Nephron progenitor cell (in vitro differentiated cells): Measurements from ENCODE around the gene CEBPZ.
A peak's percentile ranks its signal among the peaks of the same experiment; 100 is the strongest.
"Not testable (repeated sequence)": the region's sequence is repeated elsewhere in the genome, so short reads cannot be mapped to it uniquely, and the experiment has no call there.

Source experiments
- DNase-seq: peaks from one replicate; pipeline ENCODE4 v3.0.0; 2021
- H3K27ac Mint-ChIP-seq: 2 replicates; pipeline ENCODE4 v1.8.0; 2021; ENCODE audit warnings: mild to moderate bottlenecking, moderate library complexity, mixed read lengths
- H3K27me3 Mint-ChIP-seq: 2 replicates; pipeline ENCODE4 v1.8.0; 2021; ENCODE audit warnings: mild to moderate bottlenecking, low read depth, mixed read lengths; ENCODE audit not compliant: poor library complexity
- H3K36me3 Mint-ChIP-seq: 2 replicates; pipeline ENCODE4 v1.8.0; 2021; ENCODE audit warnings: low read depth, mixed read lengths
- H3K4me1 Mint-ChIP-seq: 2 replicates; pipeline ENCODE4 v1.8.0; 2021; ENCODE audit warnings: mixed read lengths
- H3K4me3 Mint-ChIP-seq: 2 replicates; pipeline ENCODE4 v1.8.0; 2021; ENCODE audit warnings: mild to moderate bottlenecking, moderate library complexity, mixed read lengths
- H3K9me3 Mint-ChIP-seq: 2 replicates; pipeline ENCODE4 v1.8.0; 2021; ENCODE audit warnings: mild to moderate bottlenecking, moderate library complexity, mixed read lengths
- TF ChIP-seq, protein P1 (sequence below): fragments of 200-600 bp; sonication (generic); IDR thresholded peaks from 2 replicates; pipeline ENCODE4 v1.5.0; 2021; ENCODE audit warnings: antibody characterized with exemption

Gene CEBPZ

DNA sequence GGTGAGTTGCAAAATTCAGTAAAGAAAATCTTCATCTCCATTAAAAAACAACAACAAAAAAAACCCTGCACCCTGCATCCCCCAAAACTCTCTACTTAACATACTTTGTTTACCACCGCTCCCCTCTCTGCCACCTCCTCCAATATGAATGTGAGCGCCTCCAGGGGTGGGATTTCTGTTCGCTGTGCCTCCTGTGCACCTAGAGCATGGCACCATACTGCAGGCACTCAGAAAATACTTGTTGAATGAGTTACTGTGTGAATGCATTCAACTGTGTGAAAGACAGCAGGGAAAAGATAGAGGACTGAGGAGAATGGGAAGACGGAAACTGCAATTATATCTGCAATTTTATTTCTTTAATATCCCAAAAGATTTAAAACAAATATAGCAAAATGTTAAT, 4.5 kb downstream of the CEBPZ start:
- H3K9me3 Mint-ChIP-seq, result no peaks in the 10 kb centered on the region
- no peak for DNase-seq

DNA sequence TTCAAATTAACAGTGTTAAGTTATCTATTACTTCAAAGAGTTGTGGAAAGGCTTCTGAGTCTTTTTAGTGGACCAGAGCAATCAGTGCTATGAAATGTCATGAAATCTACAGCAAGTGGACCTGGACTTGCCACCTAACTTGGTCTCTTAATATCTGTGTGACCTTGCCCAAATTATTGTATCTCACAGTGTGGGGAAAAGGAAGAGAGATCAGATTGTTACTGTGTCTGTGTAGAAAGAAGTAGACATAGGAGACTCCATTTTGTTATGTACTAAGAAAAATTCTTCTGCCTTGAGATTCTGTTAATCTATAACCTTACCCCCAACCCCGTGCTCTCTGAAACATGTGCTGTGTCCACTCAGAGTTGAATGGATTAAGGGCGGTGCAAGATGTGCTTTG, 6.3 kb downstream of the CEBPZ start:
- Mint-ChIP-seq H3K36me3 (peaks cover 54% of the 10 kb centered on the region), H3K4me1 (peaks cover 26% of the 10 kb centered on the region), H3K4me3 (peak overlapping the region; percentile 4)
- H3K27me3 Mint-ChIP-seq, DNase-seq, H3K9me3 Mint-ChIP-seq, H3K27ac Mint-ChIP-seq: not testable (repeated sequence)

More for the DNA sequence above, 4.5 kb downstream of the CEBPZ start:
- peak overlapping the region; percentile 63 for H3K4me3 Mint-ChIP-seq
- peaks cover 38% of the 10 kb centered on the region for H3K36me3 Mint-ChIP-seq
- TF ChIP-seq, protein P1, sequence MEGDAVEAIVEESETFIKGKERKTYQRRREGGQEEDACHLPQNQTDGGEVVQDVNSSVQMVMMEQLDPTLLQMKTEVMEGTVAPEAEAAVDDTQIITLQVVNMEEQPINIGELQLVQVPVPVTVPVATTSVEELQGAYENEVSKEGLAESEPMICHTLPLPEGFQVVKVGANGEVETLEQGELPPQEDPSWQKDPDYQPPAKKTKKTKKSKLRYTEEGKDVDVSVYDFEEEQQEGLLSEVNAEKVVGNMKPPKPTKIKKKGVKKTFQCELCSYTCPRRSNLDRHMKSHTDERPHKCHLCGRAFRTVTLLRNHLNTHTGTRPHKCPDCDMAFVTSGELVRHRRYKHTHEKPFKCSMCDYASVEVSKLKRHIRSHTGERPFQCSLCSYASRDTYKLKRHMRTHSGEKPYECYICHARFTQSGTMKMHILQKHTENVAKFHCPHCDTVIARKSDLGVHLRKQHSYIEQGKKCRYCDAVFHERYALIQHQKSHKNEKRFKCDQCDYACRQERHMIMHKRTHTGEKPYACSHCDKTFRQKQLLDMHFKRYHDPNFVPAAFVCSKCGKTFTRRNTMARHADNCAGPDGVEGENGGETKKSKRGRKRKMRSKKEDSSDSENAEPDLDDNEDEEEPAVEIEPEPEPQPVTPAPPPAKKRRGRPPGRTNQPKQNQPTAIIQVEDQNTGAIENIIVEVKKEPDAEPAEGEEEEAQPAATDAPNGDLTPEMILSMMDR, result no peak
- H3K27ac Mint-ChIP-seq, result no peak overlapping the region
- peaks cover 26% of the 10 kb centered on the region for H3K4me1 Mint-ChIP-seq
- no peaks in the 10 kb centered on the region for H3K27me3 Mint-ChIP-seq

DNA sequence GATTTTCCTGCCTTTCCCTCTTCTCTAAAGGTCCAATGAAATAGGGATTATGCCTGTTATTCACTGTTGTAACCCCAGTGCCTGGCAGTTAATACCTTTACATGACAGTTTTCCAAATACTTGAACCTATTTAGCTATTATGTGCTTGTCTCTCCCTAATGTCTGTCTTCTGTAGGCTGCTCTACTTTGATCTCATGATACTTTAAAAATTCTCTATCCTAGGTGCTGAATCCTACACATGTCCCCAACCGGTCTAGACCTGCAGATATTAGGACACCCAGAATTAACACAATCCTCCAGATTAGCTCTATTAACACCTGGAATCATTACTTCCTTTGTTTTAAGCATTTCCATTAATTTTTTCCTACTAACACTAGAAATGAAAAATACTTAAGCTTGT, 7.3 kb downstream of the CEBPZ start:
- Mint-ChIP-seq H3K9me3 (no peaks in the 10 kb centered on the region), H3K4me3 (no peak overlapping the region), H3K36me3 (peaks cover 63% of the 10 kb centered on the region), H3K27ac (no peak overlapping the region), H3K27me3 (no peaks in the 10 kb centered on the region), H3K4me1 (peaks cover 26% of the 10 kb centered on the region)
- TF ChIP-seq, protein P1, result no peak
- no peak for DNase-seq

DNA sequence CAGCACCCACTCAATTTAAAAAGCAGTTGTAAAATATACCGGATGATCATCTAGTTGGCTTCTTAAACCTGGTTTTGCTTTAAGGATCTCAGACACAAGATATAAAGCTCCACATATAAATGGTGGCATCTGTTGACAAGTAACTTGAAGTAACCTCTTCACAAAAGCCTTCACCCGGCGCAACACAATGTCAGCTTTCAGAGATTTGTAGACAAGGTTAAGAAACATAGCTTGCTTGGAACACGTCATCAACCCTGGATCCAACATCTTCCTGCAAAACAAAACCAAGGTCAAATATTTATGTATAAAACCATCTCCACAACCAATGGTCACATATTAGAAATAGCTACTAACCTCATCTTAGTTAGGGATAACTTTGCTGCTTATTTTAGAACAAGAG, 8.3 kb downstream of the CEBPZ start:
- H3K9me3 Mint-ChIP-seq, result no peaks in the 10 kb centered on the region
- no peaks in the 10 kb centered on the region for H3K27me3 Mint-ChIP-seq
- H3K36me3 Mint-ChIP-seq, result peaks cover 67% of the 10 kb centered on the region
- H3K4me3 Mint-ChIP-seq, result no peak overlapping the region
- DNase-seq, result no peak
- TF ChIP-seq, protein P1, result no peak
- H3K27ac Mint-ChIP-seq, result no peak overlapping the region
- H3K4me1 Mint-ChIP-seq, result peaks cover 26% of the 10 kb centered on the region

DNA sequence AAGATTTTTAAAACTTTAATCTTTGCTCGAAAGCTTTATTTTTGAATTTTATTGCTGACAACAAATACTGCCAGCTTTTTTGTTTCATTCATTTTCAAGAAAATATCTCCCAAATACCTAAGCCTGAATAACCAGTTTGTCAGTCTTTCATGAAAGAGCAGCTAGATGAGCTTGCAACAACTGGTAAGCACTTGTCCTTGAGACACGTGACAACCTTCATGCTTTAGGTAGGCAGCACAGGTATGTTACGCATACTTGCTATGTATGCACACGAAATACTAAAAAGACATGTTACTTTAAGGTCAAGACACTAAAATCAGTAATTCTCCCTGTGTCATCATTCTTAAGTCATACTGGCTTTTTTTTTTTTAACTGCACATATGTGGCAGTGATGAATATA, 12.3 kb downstream of the CEBPZ start:
- TF ChIP-seq, protein P1, result no peak
- H3K27ac Mint-ChIP-seq, result no peak overlapping the region
- H3K36me3 Mint-ChIP-seq, result peaks cover 71% of the 10 kb centered on the region
- no peaks in the 10 kb centered on the region for H3K9me3 Mint-ChIP-seq
- H3K27me3 Mint-ChIP-seq, result no peaks in the 10 kb centered on the region
- H3K4me1 Mint-ChIP-seq, result no peaks in the 10 kb centered on the region
- no peak for DNase-seq
- H3K4me3 Mint-ChIP-seq, result no peak overlapping the region

DNA sequence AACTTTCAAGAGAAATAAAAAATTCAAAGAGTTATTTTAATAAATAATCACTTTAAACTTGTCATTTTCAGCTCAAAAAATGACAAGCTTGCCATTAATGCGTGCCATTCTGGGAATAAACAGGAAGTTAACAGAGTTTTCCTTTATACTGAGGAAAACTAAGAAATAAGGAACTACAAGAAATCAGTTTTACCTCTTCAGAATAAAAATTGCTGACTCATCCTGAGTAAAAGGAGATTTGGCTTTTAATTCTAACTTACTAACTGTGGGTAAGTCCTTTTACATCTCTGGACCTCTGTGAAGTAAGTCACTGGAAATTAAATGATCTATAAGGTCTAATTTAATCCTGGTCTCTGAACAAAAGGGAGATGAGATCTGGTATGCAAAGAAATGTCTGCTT, 16.1 kb downstream of the CEBPZ start:
- no peak overlapping the region for H3K4me3 Mint-ChIP-seq
- H3K4me1 Mint-ChIP-seq, result no peaks in the 10 kb centered on the region
- H3K27ac Mint-ChIP-seq, result no peak overlapping the region
- peaks cover 69% of the 10 kb centered on the region for H3K36me3 Mint-ChIP-seq
- no peaks in the 10 kb centered on the region for H3K9me3 Mint-ChIP-seq
- no peak for DNase-seq
- H3K27me3 Mint-ChIP-seq, result no peaks in the 10 kb centered on the region
- TF ChIP-seq, protein P1, result no peak
